GDM1 (cell line): Measurements from ENCODE around the gene SINHCAF.
A peak's percentile ranks its signal among the peaks of the same experiment; 100 is the strongest.

Experiments used
- DNase-seq: peaks from one replicate; lab custom pipeline; 2025; lab: John Stamatoyannopoulos, UW

Gene SINHCAF

GRCh38 chr12:31331242-31331641, 5.3 kb upstream of the SINHCAF start:
- no peak for DNase-seq

- DNase-seq = no peak
These were observed 1.0 kb upstream of the SINHCAF start for GRCh38 chr12:31326736-31327659.

GRCh38 chr12:31325524-31325875, 450 bp downstream of the SINHCAF start:
- no peak for DNase-seq

GRCh38 chr12:31324845-31325523, 966 bp downstream of the SINHCAF start:
- no peak for DNase-seq

GRCh38 chr12:31324116-31324844, 1.7 kb downstream of the SINHCAF start:
- peak; percentile 69 for DNase-seq

- DNase-seq = peak; percentile 69
These were observed 2.4 kb downstream of the SINHCAF start for GRCh38 chr12:31323391-31324115.

- DNase-seq = no peak
These were observed 3.1 kb downstream of the SINHCAF start for GRCh38 chr12:31322801-31323207.

GRCh38 chr12:31321897-31322228, 4.1 kb downstream of the SINHCAF start:
- DNase-seq = no peak

- no peak for DNase-seq
These were observed 4.6 kb downstream of the SINHCAF start for GRCh38 chr12:31321186-31321896.

GRCh38 chr12:31318657-31319269, 7.2 kb downstream of the SINHCAF start:
- no peak for DNase-seq

GRCh38 chr12:31317471-31318395, 8.2 kb downstream of the SINHCAF start:
- DNase-seq = peak; percentile 8

- DNase-seq = no peak
These were observed 9.1 kb downstream of the SINHCAF start for GRCh38 chr12:31316891-31317290.

GRCh38 chr12:31315784-31316465, 10.0 kb downstream of the SINHCAF start:
- DNase-seq = no peak

GRCh38 chr12:31315044-31315715, 10.8 kb downstream of the SINHCAF start:
- no peak for DNase-seq

- DNase-seq = no peak
These were observed 13.5 kb downstream of the SINHCAF start for GRCh38 chr12:31312431-31312830.

- no peak for DNase-seq
These were observed 14.2 kb downstream of the SINHCAF start for GRCh38 chr12:31311634-31312258.

GRCh38 chr12:31310488-31310887, 15.5 kb downstream of the SINHCAF start:
- DNase-seq = no peak

GRCh38 chr12:31309279-31309678, 16.7 kb downstream of the SINHCAF start:
- DNase-seq = no peak
